NCI-H2196 (cell line): ENCODE data around the gene DPPA2.
A peak's percentile ranks its signal among the peaks of the same experiment; 100 is the strongest.

Experiments
- DNase-seq: peaks from one replicate; lab custom pipeline; 2025; ENCODE audit not compliant: unreplicated experiment; lab: John Stamatoyannopoulos, UW

The DPPA2 gene

GRCh38 chr3:109325657-109326056 lies 9.3 kb upstream of the DPPA2 start:
- no peak for DNase-seq

- DNase-seq, result no peak
Observed at GRCh38 chr3:109325109-109325508, 8.8 kb upstream of the DPPA2 start.

GRCh38 chr3:109313061-109313460 lies 3.3 kb downstream of the DPPA2 start:
- no peak for DNase-seq

- DNase-seq, result no peak
Observed at GRCh38 chr3:109297496-109297895, 18.8 kb downstream of the DPPA2 start.

- no peak for DNase-seq
Observed at GRCh38 chr3:109284071-109284470, 32.2 kb downstream of the DPPA2 start.

- DNase-seq, result no peak
Observed at GRCh38 chr3:109278546-109278945, 37.8 kb downstream of the DPPA2 start.

- no peak for DNase-seq
Observed at GRCh38 chr3:109278141-109278540, 38.2 kb downstream of the DPPA2 start.

- peak; percentile 20 for DNase-seq
Observed at GRCh38 chr3:109275702-109276293, 40.5 kb downstream of the DPPA2 start.

GRCh38 chr3:109270779-109271178 lies 45.5 kb downstream of the DPPA2 start:
- no peak for DNase-seq

- no peak for DNase-seq
Observed at GRCh38 chr3:109269577-109270275, 46.6 kb downstream of the DPPA2 start.

GRCh38 chr3:109268181-109268580 lies 48.1 kb downstream of the DPPA2 start:
- no peak for DNase-seq

- no peak for DNase-seq
Observed at GRCh38 chr3:109265295-109265694, 51.0 kb downstream of the DPPA2 start.

GRCh38 chr3:109257269-109257668 lies 59.0 kb downstream of the DPPA2 start:
- no peak for DNase-seq

- DNase-seq, result no peak
Observed at GRCh38 chr3:109254770-109255169, 61.5 kb downstream of the DPPA2 start.

GRCh38 chr3:109252641-109253040 lies 63.7 kb downstream of the DPPA2 start:
- DNase-seq, result no peak
